HG03095 (cell line): Measurements from ENCODE around the gene TRIM17.

Experiments used
- ATAC-seq: cut with Tn5 transposase; IDR thresholded peaks from one replicate; pipeline ENCODE4 v1.9.1; 2021; ENCODE audit warnings: moderate library complexity; ENCODE audit not compliant: unreplicated experiment

Gene TRIM17

DNA sequence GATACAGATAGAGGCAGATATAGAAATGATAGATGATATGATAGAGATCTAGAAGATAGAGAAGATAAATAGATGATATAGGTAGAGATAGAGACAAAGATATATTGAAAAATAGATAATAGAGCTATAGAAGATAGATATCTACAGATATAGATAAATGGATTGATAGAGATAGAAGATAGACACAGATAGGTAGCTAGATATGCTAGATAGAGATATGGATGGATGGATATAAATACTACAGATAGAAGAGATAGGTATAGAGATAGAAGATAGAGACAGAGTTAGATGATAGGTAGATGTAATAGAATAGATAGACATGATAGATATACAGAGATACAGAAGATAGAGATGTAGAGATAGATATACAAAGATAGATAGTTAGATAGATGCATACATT is 31.4 kb downstream of the TRIM17 start:
- no peak for ATAC-seq

DNA sequence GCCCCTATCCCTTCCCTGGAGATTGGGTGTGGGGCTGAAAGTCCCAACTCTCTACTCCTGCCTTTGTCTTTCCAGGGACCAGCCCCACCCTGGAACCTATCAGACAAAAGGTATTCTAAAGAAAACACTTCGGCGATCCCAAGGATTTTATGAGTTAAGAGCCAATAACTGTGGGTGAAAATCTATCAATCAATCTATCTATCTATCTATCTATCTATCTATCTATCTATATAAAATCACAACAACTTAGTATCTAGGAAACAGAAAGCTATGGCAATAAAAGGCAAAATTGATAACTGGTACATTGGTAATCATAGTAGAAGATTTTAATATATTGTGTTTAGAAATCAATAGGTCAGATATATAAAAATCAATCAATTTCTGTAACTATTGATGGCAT is 32.9 kb downstream of the TRIM17 start:
- ATAC-seq: no peak

DNA sequence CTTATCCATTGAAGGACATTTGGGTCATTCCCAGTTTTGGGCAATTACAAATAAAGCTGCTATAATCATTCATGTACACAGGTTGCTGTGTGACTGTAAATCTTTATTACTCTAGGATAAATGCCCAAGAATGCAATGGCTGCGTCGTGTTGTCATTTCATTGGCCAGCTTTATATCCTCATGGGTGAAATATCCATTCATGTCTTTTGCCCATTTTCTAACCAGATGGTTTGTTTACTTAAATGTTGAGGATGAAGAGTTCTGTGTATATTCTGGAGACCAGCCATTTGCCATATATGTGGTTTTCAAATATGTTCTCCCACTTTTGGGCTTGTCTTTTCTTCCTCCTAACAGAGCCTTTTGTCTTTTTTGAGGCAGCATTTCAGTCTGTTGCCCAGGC is 35.3 kb downstream of the TRIM17 start:
- ATAC-seq: no peak

DNA sequence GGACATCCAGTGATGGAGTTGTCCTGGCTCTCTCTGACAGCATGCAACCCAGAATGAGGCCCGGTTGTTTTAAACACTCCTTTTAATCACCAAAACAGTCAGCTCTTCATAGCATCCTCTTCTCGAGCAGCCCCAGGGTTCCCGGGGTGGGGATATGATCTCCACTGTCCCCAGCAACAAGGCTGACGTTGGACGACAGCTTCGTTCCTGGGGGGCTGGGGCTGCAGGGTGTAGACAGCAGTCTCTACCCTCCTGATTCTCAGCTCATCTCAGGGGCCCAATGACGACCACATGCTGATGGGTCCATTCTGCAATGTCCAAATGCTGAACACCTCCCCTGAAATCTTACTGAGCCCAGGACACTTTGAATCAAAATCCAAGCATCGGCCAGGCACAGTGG is 37.0 kb downstream of the TRIM17 start:
- ATAC-seq: no peak

DNA sequence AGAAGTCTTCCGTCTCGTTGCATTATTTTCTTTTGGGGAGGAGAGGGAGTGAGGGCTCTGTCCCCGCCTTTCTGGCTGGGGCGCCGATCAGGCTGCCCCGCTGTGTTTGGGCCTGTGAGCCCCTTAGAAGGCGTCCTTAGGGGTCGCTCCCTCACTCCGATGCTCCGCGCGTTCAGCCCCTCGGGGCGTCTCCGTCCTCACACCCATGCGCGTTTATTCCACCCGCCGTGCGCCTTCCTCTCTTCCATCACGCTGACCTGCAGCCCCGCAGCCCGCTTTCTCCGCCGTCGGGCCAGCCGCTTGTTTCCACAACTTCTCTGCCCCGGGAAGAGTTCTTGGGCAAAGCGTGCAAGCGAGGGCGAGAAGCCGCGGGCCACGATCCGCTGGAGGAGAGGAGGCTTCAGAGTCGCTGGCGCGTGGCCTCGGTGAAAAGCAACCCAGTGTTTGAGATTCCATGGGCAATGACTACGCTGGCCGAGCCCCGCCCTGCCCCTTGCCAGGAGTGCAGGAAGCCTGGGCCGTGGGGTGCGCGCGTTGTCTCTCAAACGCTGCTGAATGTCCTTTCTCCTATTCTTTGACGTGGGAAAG is 37.7 kb downstream of the TRIM17 start:
- no peak for ATAC-seq

DNA sequence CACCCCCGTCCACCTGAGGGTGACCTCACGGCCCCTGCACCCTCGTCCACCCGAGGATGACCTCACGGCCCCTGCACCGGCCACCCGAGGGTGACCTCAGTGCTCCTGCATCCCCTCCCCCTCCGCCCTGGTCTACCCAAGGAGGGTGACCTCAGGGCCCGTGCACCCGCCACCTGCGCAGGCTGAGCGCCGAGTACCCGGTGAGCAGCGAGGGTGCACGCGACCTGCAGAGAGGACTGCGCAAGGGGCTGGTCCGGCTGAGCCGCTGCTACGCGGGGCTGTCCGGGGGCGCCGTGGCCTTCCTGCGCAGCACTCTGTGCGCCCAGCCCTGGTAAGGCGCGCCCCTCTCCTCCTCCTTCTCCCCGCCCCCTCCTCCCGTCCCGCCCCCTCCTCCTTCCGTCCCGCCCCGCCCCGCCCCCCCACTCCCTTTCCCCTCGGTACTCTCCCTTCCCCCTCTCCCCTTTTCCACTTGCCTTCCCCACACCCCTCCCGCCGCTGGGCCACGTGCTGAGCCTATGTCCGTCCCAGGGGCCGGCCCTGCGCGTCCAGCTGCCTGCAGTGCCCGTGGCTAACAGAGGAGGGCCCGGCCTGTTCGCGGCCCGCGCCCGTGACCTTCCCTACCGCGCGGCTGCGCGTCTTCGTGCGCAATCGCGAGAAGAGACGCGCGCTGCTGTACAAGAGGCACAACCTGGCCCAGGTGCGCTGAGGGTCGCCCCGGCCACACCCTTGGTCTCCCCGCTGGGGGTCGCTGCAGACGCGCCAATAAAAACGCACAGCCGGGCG is 38.4 kb downstream of the TRIM17 start:
- ATAC-seq: no peak

DNA sequence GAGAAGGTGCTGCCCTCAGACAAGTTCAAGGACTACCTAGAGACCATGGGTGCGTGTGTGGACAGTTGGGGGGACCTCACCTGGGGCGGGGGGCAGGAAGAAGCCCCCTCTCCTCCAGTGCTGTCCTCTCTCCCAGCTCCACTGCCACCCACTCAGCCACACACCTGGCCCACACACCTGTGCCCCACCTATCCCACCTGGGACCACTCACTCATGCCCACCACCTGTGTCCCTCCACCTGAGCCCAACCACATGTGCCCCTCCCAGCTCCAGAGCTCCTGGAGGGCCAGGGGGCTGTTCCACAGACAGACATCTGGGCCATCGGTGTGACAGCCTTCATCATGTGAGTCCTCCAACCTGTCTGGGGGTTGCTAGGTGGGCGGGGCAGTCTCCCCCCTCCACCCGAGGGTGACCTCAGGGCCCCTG is 39.0 kb downstream of the TRIM17 start:
- ATAC-seq: no peak

DNA sequence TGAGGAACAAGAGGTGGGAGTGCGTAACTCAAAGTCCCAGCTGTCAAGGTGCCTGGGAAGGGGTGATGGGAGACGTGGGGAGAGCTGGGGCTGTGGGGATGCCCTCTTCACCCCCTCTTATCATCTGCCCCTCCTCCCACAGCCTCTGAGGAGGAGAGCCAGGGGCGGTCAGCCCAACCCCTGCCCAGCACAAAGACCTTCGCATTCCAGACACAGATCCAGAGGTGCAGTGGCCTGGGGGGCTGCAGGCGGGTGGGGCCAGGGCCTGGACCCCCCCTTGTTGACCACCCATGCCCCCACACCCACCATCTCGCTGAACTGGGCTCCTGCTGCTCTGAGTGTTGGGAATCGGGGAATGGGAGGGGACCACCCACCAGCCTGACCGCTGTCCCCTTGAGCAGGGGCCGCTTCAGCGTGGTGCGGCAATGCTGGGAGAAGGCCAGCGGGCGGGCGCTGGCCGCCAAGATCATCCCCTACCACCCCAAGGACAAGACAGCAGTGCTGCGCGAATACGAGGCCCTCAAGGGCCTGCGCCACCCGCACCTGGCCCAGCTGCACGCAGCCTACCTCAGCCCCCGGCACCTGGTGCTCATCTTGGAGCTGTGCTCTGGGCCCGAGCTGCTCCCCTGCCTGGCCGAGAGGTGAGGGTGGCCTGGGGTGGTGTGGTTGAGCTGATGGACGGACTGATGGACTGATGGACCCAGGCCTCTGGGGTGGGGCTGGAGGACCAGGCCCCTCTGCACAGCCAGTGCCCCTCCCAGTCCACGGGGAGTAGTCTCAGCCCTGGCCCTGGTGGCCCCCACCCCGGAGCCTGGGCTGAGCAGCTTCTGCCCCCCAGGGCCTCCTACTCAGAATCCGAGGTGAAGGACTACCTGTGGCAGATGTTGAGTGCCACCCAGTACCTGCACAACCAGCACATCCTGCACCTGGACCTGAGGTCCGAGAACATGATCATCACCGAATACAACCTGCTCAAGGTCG is 39.7 kb downstream of the TRIM17 start:
- ATAC-seq: no peak

DNA sequence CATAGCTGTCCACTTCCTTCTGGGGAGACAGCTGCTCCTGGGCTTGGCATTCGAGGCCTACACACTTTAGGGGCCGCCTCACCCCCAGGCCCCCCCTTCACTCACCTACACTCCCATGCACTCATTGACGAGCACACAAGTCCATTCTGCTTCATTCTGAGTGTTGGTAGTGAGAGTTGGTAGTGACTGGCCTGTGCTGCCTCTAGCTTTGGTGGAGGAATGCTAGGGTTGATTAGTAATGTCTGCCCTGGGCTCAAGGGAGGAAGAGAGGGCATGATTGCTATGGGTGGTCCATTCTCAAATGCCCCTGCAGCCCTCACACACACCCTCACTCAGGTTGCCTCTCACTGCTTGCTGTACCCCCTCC is 40.4 kb downstream of the TRIM17 start:
- ATAC-seq: no peak

DNA sequence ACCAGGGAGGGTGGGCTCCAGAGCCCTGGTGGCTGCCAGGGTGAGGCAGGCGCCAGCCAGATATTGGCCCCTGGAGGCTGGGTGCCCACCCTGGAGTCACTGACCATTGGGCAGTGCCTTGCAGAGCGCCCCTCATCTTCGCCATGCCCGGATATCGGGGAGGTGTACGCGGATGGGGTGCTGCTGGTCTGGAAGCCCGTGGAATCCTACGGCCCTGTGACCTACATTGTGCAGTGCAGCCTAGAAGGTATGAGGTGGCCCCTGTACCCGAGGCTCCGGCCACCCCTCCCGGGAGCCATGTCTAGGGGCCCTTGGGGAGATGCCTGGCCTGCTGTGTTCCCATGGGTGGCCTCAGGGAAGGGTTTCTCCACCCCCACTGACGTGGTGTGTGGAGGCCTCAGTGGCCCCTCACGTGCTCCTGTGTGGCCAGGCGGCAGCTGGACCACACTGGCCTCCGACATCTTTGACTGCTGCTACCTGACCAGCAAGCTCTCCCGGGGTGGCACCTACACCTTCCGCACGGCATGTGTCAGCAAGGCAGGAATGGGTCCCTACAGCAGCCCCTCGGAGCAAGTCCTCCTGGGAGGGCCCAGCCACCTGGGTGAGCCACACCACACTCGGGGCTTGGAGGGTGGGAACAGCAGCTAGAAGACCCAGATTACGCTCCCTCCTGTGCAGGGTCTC is 40.9 kb downstream of the TRIM17 start:
- ATAC-seq: no peak

DNA sequence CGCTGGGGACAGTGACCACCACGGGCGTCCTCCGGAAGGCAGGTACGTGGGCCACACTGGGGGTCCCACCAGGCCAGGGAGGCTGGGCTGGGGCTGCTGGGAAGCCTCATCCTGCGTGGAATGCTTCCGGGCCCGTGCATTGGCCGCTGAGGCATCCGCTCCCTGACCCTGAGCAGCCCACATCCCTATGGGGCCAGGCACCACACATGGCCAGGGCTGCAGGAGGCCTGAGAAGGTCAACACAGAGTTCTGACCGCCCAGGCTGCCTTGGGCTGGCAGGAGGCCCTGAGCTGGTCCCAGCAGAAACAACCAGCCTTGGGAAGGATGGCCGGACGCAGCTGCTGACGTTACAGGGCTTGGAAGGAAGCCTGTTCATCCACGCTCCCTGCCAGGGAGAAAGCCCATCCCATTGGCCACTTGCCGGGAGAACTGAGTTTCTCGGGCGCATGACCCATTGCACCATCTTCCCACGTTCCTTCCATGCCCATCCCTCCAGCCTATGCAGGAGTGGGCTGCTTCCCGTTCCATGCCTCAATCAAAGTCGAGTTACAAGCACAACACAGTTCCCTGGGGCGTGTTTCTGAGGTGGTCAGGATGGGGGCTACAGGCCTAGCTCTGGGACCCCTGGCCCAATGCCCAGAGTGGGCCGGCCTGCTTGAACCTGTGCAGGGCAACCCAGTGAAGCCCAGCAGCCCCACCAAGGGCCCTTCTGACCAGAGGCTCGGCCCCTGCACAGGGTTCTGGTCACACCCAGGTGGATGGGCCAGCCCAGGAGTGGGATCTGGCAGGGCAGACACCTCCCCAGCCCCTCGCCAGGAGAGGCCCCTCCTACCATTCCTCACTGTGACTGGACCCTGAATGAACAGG is 41.7 kb downstream of the TRIM17 start:
- no peak for ATAC-seq

DNA sequence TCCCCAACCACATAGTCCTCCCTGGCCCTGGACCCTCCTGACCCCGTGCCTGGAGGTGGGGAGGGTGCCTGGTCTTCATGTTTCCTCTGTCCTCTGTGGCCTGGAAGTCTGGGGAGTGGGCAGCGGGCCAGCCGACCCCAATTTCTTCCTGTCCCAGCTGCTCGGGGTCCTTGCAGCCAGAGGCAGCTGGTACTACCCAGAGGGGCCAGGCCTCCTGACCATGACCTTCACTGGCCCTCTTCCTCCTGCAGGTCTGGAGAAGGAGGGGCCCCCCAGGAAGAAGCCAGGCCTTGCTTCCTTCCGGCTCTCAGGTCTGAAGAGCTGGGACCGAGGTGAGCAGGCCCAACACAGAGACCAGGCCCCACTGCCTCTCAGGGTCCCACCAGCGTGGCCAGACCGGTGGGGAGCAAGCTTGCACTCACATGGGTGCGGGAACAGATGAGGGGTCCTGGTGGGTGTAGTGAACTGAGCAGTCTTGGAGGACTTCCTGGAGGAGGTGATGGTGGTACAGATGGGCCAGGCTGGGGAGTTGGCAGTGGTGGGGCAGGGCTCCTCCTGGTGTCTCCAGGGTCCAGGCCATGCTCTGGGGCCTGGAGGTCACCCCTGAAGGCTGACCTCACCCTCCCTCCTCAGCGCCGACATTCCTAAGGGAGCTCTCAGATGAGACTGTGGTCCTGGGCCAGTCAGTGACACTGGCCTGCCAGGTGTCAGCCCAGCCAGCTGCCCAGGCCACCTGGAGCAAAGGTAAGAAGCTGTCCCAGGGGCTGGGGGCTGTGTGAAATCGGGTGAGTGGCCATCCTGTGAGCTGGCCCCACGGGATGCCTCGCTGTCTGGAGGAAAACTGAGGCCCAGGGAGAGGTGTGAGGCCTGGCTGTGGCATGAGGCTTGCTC is 42.7 kb downstream of the TRIM17 start:
- no peak for ATAC-seq

DNA sequence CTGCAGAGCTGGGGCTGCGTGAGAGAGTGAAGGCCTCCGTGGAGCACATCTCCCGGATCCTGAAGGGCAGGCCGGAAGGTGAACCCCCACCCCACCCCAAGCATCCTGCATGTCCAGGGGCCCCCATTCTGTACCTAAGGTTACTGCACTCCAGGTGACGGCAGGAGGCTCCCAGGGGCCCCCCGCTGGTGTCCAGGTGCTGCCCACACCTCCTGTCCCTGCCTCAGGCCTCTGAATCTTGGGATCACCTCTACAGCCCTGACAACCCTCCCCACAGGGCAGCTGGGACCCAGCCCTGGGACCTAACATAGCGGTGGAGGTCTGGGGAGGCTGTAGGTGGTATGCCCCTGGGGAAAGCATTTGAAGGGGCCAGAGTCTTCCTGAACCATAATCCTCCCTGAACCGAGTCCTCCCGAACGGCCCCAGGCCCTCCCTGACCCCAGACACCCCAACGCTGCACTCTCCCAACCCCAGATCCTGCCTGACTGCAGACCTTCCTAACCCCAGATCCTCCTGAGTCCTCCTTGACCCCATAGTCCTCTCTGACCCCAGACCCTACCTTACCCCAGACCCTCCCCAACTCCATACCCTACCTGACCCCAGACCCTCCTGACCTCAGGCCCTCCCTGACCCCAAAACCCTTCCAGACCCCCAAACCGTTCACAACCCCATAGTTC is 43.5 kb downstream of the TRIM17 start:
- ATAC-seq: no peak

DNA sequence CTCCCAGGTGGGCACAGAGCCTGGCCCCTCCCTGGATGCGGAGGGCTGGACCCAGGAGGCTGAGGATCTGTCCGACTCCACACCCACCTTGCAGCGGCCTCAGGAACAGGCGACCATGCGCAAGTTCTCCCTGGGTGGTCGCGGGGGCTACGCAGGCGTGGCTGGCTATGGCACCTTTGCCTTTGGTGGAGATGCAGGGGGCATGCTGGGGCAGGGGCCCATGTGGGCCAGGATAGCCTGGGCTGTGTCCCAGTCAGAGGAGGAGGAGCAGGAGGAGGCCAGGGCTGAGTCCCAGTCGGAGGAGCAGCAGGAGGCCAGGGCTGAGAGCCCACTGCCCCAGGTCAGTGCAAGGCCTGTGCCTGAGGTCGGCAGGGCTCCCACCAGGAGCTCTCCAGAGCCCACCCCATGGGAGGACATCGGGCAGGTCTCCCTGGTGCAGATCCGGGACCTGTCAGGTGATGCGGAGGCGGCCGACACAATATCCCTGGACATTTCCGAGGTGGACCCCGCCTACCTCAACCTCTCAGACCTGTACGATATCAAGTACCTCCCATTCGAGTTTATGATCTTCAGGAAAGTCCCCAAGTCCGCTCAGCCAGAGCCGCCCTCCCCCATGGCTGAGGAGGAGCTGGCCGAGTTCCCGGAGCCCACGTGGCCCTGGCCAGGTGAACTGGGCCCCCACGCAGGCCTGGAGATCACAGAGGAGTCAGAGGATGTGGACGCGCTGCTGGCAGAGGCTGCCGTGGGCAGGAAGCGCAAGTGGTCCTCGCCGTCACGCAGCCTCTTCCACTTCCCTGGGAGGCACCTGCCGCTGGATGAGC is 44.3 kb downstream of the TRIM17 start:
- ATAC-seq: no peak

DNA sequence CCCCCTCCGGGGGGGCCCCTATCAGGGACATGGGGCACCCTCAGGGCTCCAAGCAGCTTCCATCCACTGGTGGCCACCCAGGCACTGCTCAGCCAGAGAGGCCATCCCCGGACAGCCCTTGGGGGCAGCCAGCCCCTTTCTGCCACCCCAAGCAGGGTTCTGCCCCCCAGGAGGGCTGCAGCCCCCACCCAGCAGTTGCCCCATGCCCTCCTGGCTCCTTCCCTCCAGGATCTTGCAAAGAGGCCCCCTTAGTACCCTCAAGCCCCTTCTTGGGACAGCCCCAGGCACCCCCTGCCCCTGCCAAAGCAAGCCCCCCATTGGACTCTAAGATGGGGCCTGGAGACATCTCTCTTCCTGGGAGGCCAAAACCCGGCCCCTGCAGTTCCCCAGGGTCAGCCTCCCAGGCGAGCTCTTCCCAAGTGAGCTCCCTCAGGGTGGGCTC is 44.9 kb downstream of the TRIM17 start:
- ATAC-seq: no peak

DNA sequence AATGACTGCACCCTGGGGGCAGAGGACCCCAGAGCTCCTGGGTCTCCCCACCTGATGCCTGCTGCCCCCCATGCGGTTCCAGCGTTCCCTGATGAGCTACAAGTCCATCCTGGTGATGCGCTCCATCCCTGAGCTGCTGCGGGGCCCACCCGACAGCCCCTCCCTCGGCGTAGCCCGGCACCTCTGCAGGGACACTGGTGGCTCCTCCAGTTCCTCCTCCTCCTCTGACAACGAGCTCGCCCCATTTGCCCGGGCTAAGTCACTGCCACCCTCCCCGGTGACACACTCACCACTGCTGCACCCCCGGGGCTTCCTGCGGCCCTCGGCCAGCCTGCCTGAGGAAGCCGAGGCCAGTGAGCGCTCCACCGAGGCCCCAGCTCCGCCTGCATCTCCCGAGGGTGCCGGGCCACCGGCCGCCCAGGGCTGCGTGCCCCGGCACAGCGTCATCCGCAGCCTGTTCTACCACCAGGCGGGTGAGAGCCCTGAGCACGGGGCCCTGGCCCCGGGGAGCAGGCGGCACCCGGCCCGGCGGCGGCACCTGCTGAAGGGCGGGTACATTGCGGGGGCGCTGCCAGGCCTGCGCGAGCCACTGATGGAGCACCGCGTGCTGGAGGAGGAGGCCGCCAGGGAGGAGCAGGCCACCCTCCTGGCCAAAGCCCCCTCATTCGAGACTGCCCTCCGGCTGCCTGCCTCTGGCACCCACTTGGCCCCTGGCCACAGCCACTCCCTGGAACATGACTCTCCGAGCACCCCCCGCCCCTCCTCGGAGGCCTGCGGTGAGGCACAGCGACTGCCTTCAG is 45.5 kb downstream of the TRIM17 start:
- no peak for ATAC-seq

DNA sequence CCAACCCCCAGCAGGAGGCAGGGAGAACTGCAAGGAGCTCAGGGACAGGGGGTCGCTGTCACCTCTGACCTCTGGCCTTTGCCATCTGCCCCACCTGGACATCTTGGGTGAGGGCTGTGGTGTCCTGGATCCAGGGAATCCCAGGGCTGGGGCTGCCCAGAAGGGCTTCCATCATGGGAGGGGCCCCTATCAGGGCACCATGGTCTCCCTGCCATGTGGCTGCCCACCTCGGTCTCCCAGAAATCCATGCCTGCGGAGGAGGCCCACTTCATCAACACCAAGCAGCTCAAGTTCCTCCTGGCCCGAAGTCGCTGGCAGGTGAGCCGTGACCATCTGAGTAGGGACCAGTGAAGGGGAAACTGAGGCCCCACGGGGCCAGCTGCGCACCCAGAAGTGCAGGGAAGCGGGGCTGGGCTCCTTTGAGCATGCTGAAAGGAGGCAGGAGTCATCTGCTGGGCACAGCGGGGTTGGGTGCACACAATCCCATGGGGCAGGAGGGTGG is 46.2 kb downstream of the TRIM17 start:
- no peak for ATAC-seq
